K562 (cell line): ENCODE data around the gene SLC66A2. TPM values are rescaled to one million over a fixed set of nuclear protein-coding genes. Genes with fewer than 3 reads are reported as not detected.

Experiments
- ATAC-seq: fragments of 200-7000 bp; cut with Tn5 transposase; 3 replicates; pipeline ENCODE4 v1.9.1; 2020; ENCODE audit warnings: moderate library complexity
- BruUV-seq: library from RNA; stranded (reverse); fragments of 400-500 nt; replicated peaks from 2 replicates; lab custom pipeline; 2021; lab: Mats Ljungman, UMichigan
- CTCF ChIA-PET: fragments of 300-600 bp; formaldehyde crosslinking; extraction: SDS; loops from one replicate; lab custom pipeline; 2021; ENCODE audit warnings: low intra/inter-chr PET ratio; lab: Yijun Ruan, JAX
- POLR2A ChIA-PET: fragments of 300-600, 350-650 bp; sonication (Branson Sonifier 250); formaldehyde crosslinking; extraction: SDS; loops from one replicate; lab custom pipeline; 2021; ENCODE audit warnings: antibody characterized with exemption, inconsistent platforms; lab: Yijun Ruan, JAX
- DNase-seq, 4 experiments: peaks; one replicate each; pipeline versions ENCODE4 v3.0.0 to v3.0.0-alpha.2; 2011 to 2018; ENCODE audit warnings: low spot score in 3 of 4, mixed read lengths in 3 of 4; ENCODE audit errors: extremely low read depth in 1 of 4
- FAIRE-seq: peaks from 2 replicates; lab custom pipeline; 2011; peaks lifted over from hg19 to GRCh38; lab: Jason Lieb, UNC
- H2AFZ ChIP-seq: 2 replicates; pipeline ENCODE4 v1.6.0; 2011; ENCODE audit warnings: low read depth, low read length, control low read depth, inconsistent platforms
- H3K27ac ChIP-seq: fragments of 200-600 bp; 3 replicates; pipeline ENCODE4 v1.8.0; 2011; ENCODE audit warnings: low read depth, mild to moderate bottlenecking, control low read depth, inconsistent platforms, low read length, moderate library complexity, mixed read lengths; ENCODE audit errors: extremely low read depth
- H3K27me3 ChIP-seq, 2 experiments: fragments of 300-600 bp in 1 of 2; 2 replicates in 1 of 2; 3 replicates in 1 of 2; pipeline versions ENCODE4 v1.6.0 to v1.8.0; 2011; ENCODE audit warnings: inconsistent platforms in 2 of 2, low read length in 2 of 2, mild to moderate bottlenecking in 1 of 2, mixed read lengths in 1 of 2, moderate library complexity in 1 of 2; ENCODE audit not compliant: control insufficient read depth in 2 of 2, insufficient read depth in 2 of 2
- H3K36me3 ChIP-seq: fragments of 300-600 bp; 3 replicates; pipeline ENCODE4 v1.8.0; 2011; ENCODE audit warnings: mild to moderate bottlenecking, low read length, inconsistent platforms; ENCODE audit not compliant: control insufficient read depth, insufficient read depth
- H3K4me1 ChIP-seq, 2 experiments: fragments of 200-600 bp in 1 of 2; replicated peaks in 1 of 2; 2 replicates in 1 of 2; 3 replicates in 1 of 2; pipeline versions ENCODE4 v1.5.1 to v1.8.0; 2011; ENCODE audit warnings: inconsistent platforms in 2 of 2, low read length in 2 of 2, mild to moderate bottlenecking in 1 of 2, mixed read lengths in 1 of 2, moderate library complexity in 1 of 2; ENCODE audit not compliant: control insufficient read depth in 2 of 2, insufficient read depth in 2 of 2
- H3K4me2 ChIP-seq: 2 replicates; pipeline ENCODE4 v1.6.1; 2011; ENCODE audit warnings: low read length, control low read depth, inconsistent platforms, mixed read lengths; ENCODE audit not compliant: insufficient read depth
- H3K4me3 ChIP-seq: fragments of 200-600 bp; sonication (generic), shearing (Covaris generic); 2 replicates; pipeline ENCODE4 v1.5.1; 2016; ENCODE audit warnings: control low read depth, inconsistent platforms
- H3K79me2 ChIP-seq: fragments of 200-600 bp; 3 replicates; pipeline ENCODE4 v1.8.0; 2011; ENCODE audit warnings: low read length, inconsistent platforms; ENCODE audit not compliant: control insufficient read depth, insufficient read depth
- H3K9ac ChIP-seq, 2 experiments: 2 replicates each; pipeline versions ENCODE4 v1.6.0 to v1.6.1; 2011; ENCODE audit warnings: low read depth in 2 of 2, low read length in 2 of 2, control low read depth in 1 of 2, inconsistent platforms in 1 of 2, mild to moderate bottlenecking in 1 of 2, mixed read lengths in 1 of 2; ENCODE audit not compliant: insufficient read depth in 1 of 2
- H3K9me1 ChIP-seq: one replicate; pipeline ENCODE4 v1.6.0; 2011; ENCODE audit warnings: inconsistent platforms, mild to moderate bottlenecking, low read length, moderate library complexity; ENCODE audit not compliant: control insufficient read depth, insufficient read depth
- H3K9me3 ChIP-seq: replicated peaks from 2 replicates; pipeline ENCODE4 v1.5.1; 2011; ENCODE audit warnings: low read depth, low read length, inconsistent platforms; ENCODE audit not compliant: control insufficient read depth, insufficient read depth
- H4K20me1 ChIP-seq: replicated peaks from 2 replicates; pipeline ENCODE4 v1.6.1; 2011; ENCODE audit warnings: low read length, inconsistent platforms, mixed read lengths; ENCODE audit not compliant: control insufficient read depth, insufficient read depth
- CEBPG ChIP-seq, 3 experiments: fragments of 200-800 bp in 1 of 3; sonication (Bioruptor generic) in 1 of 3; sonication (generic) in 1 of 3; formaldehyde crosslinking in 1 of 3; IDR thresholded peaks in 2 of 3; conservative IDR thresholded peaks in 1 of 3; 2 replicates each; pipeline versions ENCODE4 v1.6.1 to v1.8.0; 2016 to 2022; ENCODE audit warnings: missing compliant biosample characterization in 2 of 3, missing genetic modification characterization in 2 of 3, mild to moderate bottlenecking in 1 of 3, missing genetic modification reagents in 1 of 3
- JUNB ChIP-seq: fragments of 450-650 bp; formaldehyde crosslinking; conservative IDR thresholded peaks from 2 replicates; pipeline ENCODE4 v1.4.0; 2020; ENCODE audit warnings: mild to moderate bottlenecking
- MAFF ChIP-seq: IDR thresholded peaks from 2 replicates; pipeline ENCODE4 v1.6.1; 2012; ENCODE audit warnings: low read length, improper control_type of control experiment
- SMARCA5 ChIP-seq: fragments of 450-650 bp; IDR thresholded peaks from 2 replicates; pipeline ENCODE4 v1.6.1; 2016
- U2AF2 ChIP-seq: fragments of 200-400 bp; formaldehyde crosslinking; optimal IDR thresholded peaks from 2 replicates; pipeline ENCODE3; 2017; ENCODE audit warnings: low read depth, mild to moderate bottlenecking, low read length
- WGBS: fragments of 100-300 bp; shearing (Covaris generic); methylation state at CpG from one replicate; pipeline ENCODE4 v1.1.6; 2016; ENCODE audit warnings: low coverage, mixed read lengths; ENCODE audit not compliant: insufficient coverage; ENCODE audit errors: missing lambda C conversion rate; 5-methylcytosine and 5-hydroxymethylcytosine counted together
- in situ Hi-C: fragments of 300-500 bp; cut with MboI; formaldehyde crosslinking; loops from 4 replicates; pipeline ENCODE4 v1.15.0; 2018; ENCODE audit warnings: inconsistent platforms, mixed read lengths
- intact Hi-C: fragments of 100-400 bp; cut with micrococcal nuclease; formaldehyde crosslinking; loops from 2 replicates; pipeline ENCODE4 v1.14.2; 2022
- polyA plus RNA-seq, 8 experiments: library from polyadenylated mRNA; depleted of rRNA in 4 of 8; stranded (reverse) in 5 of 8; unstranded in 3 of 8; fragments of >200 nt; fragmentation: Nextera tagmentation in 2 of 8; fragmentation: Illumina TruSeq in 1 of 8; extraction: Ambion mirVana in 2 of 8; extraction: Trizol in 1 of 8; gene quantifications; 2 replicates each; pipeline versions ENCODE4 v1.2.1 to v1.2.3, GENCODE V29; 2011 to 2014; ENCODE audit warnings: inconsistent platforms in 1 of 8, missing spikeins in 1 of 8
- total RNA-seq, 7 experiments: library from RNA; depleted of rRNA in 6 of 7; stranded (reverse); fragments of >200 nt in 6 of 7; fragmentation: Illumina TruSeq in 2 of 7; extraction: Trizol in 2 of 7; gene quantifications; 2 replicates each; pipeline versions ENCODE4 v1.2.1 to v1.2.3, GENCODE V29; 2011 to 2021; ENCODE audit warnings: low replicate concordance in 1 of 7

Gene SLC66A2
- total and polyA plus RNA-seq, 9 of the 15 experiments (the other 6 are each of a cell fraction or from before 2014, with no cell fraction given) = 0.25 to 17.5 (median 5.6) TPM

- Histone ChIP-seq H3K4me2 (no peak overlapping the region), H3K79me2 (no peaks in the 10 kb centered on the region), H4K20me1 (no peaks in the 10 kb centered on the region), H2AFZ (no peak overlapping the region), H3K9me1 (no peaks in the 10 kb centered on the region), H3K4me1 (peaks cover 0 to 26% of the 10 kb centered on the region in 2 experiments; a peak in 2 of 5 replicates), H3K27ac (no peak overlapping the region), H3K27me3 (peaks cover 30 to 62% of the 10 kb centered on the region in 2 experiments), H3K9me3 (no peaks in the 10 kb centered on the region), H3K4me3 (no peak overlapping the region), H3K36me3 (no peaks in the 10 kb centered on the region), H3K9ac (no peak overlapping the region)
- intact Hi-C loops = no loop called here
- BruUV-seq = no TSS peak
- ChIA-PET CTCF (no interaction called here), POLR2A (no interaction called here)
- TF ChIP-seq SMARCA5 (no peak), U2AF2 (no peak), MAFF (no peak), JUNB (CRISPR knock-in tag) (no peak), CEBPG (CRISPR knock-in tag; IDR thresholded peaks at IDR 0.05) (no peak), CEBPG (tag; conservative IDR thresholded peaks at IDR 0.05 in 1 of 2, IDR thresholded peaks at IDR 0.05 in 1 of 2) (no peak)
- FAIRE-seq (no peak), DNase-seq (no peak), ATAC-seq (no peak)
- 1% methylated on average over 14 of the region's 26 CpGs for WGBS
- in situ Hi-C loops = no loop called here
Observed at GRCh38 chr18:79853303-79853992, 98.0 kb downstream of the SLC66A2 start.
